ENCODE data around the gene CA5A. TPM values are rescaled to one million over a fixed set of nuclear protein-coding genes. Genes with fewer than 3 reads are reported as not detected.

The CA5A gene
- total and polyA plus RNA-seq, 2 of the 13 experiments (the other 11 are each of a cell fraction or from before 2014, with no cell fraction given) = 66.8 to 106 TPM

- TF ChIP-seq FOXJ3 (CRISPR knock-in tag; IDR thresholded peaks at IDR 0.05; ENCODE audit: borderline replicate concordance) (no peak), KDM6A (CRISPR knock-in tag; IDR thresholded peaks at IDR 0.05; ENCODE audit: low read depth) (no peak), POLR2A (IDR thresholded peaks at IDR 0.05; ENCODE audit: insufficient read depth in 1 of 2, low read depth in 2 of 2, low read length in 2 of 2) (no peak), HNRNPL (IDR thresholded peaks at IDR 0.05; ENCODE audit: low read depth, low read length) (no peak), HHEX (CRISPR knock-in tag; IDR thresholded peaks at IDR 0.05) (no peak), ZNF317 (CRISPR knock-in tag; IDR thresholded peaks at IDR 0.05) (no peak), ZNF251 (CRISPR knock-in tag; IDR thresholded peaks at IDR 0.05) (no peak), ZNF782 (CRISPR knock-in tag; IDR thresholded peaks at IDR 0.05; ENCODE audit: borderline replicate concordance) (0 out of 2 replicates have a peak, but pooled peaks have one; percentile 21), XBP1 (CRISPR knock-in tag; IDR thresholded peaks at IDR 0.05) (no peak), CREB1 (IDR thresholded peaks at IDR 0.05) (no peak), CREB1 (CRISPR knock-in tag; IDR thresholded peaks at IDR 0.05) (no peak), EHMT2 (IDR thresholded peaks at IDR 0.05; ENCODE audit: borderline replicate concordance, low read depth, low read length) (no peak), TIGD3 (CRISPR knock-in tag; IDR thresholded peaks at IDR 0.05; ENCODE audit: borderline replicate concordance) (no peak), IKZF1 (IDR thresholded peaks at IDR 0.05) (no peak), SCMH1 (CRISPR knock-in tag; IDR thresholded peaks at IDR 0.05; ENCODE audit: borderline replicate concordance) (no peak), ZSCAN21 (CRISPR knock-in tag; IDR thresholded peaks at IDR 0.05; ENCODE audit: borderline replicate concordance) (no peak), GATA4 (IDR thresholded peaks at IDR 0.05; ENCODE audit: borderline replicate concordance, low read depth) (no peak), GATAD1 (CRISPR knock-in tag; IDR thresholded peaks at IDR 0.05) (no peak), ZNF552 (CRISPR knock-in tag; IDR thresholded peaks at IDR 0.05; ENCODE audit: borderline replicate concordance) (no peak), NRL (CRISPR knock-in tag; IDR thresholded peaks at IDR 0.05; ENCODE audit: borderline replicate concordance) (no peak), CEBPB (IDR thresholded peaks at IDR 0.05; ENCODE audit: borderline replicate concordance, low read depth, low read length) (no peak), RBM22 (optimal IDR thresholded peaks at IDR 0.05; ENCODE audit: low read length) (peak; percentile 79)
- TF ChIP-seq, protein P1, sequence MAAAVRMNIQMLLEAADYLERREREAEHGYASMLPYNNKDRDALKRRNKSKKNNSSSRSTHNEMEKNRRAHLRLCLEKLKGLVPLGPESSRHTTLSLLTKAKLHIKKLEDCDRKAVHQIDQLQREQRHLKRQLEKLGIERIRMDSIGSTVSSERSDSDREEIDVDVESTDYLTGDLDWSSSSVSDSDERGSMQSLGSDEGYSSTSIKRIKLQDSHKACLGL (CRISPR knock-in tag; IDR thresholded peaks at IDR 0.05) = no peak
- TF ChIP-seq, protein P2, sequence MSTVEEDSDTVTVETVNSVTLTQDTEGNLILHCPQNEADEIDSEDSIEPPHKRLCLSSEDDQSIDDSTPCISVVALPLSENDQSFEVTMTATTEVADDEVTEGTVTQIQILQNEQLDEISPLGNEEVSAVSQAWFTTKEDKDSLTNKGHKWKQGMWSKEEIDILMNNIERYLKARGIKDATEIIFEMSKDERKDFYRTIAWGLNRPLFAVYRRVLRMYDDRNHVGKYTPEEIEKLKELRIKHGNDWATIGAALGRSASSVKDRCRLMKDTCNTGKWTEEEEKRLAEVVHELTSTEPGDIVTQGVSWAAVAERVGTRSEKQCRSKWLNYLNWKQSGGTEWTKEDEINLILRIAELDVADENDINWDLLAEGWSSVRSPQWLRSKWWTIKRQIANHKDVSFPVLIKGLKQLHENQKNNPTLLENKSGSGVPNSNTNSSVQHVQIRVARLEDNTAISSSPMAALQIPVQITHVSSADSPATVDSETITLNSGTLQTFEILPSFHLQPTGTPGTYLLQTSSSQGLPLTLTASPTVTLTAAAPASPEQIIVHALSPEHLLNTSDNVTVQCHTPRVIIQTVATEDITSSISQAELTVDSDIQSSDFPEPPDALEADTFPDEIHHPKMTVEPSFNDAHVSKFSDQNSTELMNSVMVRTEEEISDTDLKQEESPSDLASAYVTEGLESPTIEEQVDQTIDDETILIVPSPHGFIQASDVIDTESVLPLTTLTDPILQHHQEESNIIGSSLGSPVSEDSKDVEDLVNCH (CRISPR knock-in tag; IDR thresholded peaks at IDR 0.05) = 0 out of 2 replicates have a peak, but pooled peaks have one; percentile 46
- TF ChIP-seq, protein P3, sequence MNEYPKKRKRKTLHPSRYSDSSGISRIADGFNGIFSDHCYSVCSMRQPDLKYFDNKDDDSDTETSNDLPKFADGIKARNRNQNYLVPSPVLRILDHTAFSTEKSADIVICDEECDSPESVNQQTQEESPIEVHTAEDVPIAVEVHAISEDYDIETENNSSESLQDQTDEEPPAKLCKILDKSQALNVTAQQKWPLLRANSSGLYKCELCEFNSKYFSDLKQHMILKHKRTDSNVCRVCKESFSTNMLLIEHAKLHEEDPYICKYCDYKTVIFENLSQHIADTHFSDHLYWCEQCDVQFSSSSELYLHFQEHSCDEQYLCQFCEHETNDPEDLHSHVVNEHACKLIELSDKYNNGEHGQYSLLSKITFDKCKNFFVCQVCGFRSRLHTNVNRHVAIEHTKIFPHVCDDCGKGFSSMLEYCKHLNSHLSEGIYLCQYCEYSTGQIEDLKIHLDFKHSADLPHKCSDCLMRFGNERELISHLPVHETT (CRISPR knock-in tag; conservative IDR thresholded peaks at IDR 0.05) = no peak
Measured at GRCh38 chr16:87845807-87846619, 90.3 kb downstream of the CA5A start (continued).
